NT2/D1 (cell line): ENCODE measurements around the gene LAMC1.

Experiments used
- DNase-seq: peaks from one replicate; pipeline ENCODE4 v3.0.0-alpha.2; 2011; ENCODE audit warnings: low read depth, low spot score
- H3K27me3 ChIP-seq: 2 replicates; pipeline ENCODE4 v1.6.0; 2011; ENCODE audit warnings: mild to moderate bottlenecking; ENCODE audit not compliant: insufficient read length, insufficient read depth
- H3K36me3 ChIP-seq: 2 replicates; pipeline ENCODE4 v1.6.1; 2011; ENCODE audit warnings: mild to moderate bottlenecking, low read length, mixed read lengths; ENCODE audit not compliant: insufficient read depth, insufficient read length
- H3K4me1 ChIP-seq: 2 replicates; pipeline ENCODE4 v1.5.1; 2011; ENCODE audit not compliant: insufficient read depth, insufficient read length
- H3K4me3 ChIP-seq: 2 replicates; pipeline ENCODE4 v1.5.1; 2011; ENCODE audit warnings: low read depth; ENCODE audit not compliant: insufficient read length
- H3K9ac ChIP-seq: 2 replicates; pipeline ENCODE4 v1.6.0; 2011; ENCODE audit warnings: low read depth; ENCODE audit not compliant: insufficient read length
- H3K9me3 ChIP-seq: 2 replicates; pipeline ENCODE4 v1.5.1; 2011; ENCODE audit warnings: mild to moderate bottlenecking, low read length; ENCODE audit not compliant: insufficient read depth
- SUZ12 ChIP-seq: IDR thresholded peaks from 2 replicates; pipeline ENCODE4 v1.6.1; 2011; ENCODE audit not compliant: insufficient read length, insufficient read depth; ENCODE audit errors: extremely low read depth
- YY1 ChIP-seq: IDR thresholded peaks from 2 replicates; pipeline ENCODE4 v1.6.1; 2011; ENCODE audit not compliant: insufficient read length, insufficient read depth
- ZNF274 ChIP-seq: IDR thresholded peaks from 2 replicates; pipeline ENCODE4 v1.6.1; 2011; ENCODE audit warnings: mild to moderate bottlenecking, low read depth, low read length

LAMC1 gene

DNA sequence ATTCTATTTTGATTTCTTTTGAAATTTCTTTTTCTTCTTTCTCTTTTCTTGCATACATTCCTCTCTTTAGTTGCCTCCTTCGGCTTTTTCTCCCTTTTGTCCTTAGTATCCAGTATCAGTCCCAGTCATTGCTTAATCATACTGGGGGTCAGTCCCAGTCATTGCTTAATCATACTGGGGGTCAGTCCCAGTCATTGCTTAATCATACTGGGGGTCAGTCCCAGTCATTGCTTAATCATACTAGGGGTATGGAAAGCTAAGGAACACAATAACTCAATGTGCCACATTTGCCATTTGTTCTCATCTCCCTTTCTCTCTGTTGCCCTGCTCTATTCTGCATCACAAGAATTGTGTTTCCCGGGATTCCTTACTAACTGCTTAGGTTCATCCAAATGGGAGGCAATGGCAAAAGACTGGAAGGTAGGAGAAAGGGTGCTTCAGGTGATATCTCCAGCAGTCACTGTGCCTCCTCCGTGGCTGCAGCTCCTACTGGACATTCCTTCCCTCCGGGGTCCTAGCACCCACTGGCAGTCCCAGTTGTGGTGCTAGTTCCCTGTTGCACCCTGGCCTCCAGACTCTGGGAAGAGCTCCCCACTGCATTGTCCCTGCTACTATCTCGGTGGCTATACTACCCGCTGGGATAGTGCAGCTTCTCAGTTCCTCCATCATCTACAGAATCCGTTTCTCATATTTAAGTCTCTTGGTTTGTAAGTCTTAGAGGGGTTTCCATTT lies 32.6 kb upstream of the LAMC1 start:
- Histone ChIP-seq H3K4me1 (no peaks in the 10 kb centered on the region), H3K36me3 (no peaks in the 10 kb centered on the region), H3K4me3 (no peak overlapping the region), H3K9ac (no peak overlapping the region), H3K27me3 (no peaks in the 10 kb centered on the region), H3K9me3 (no peaks in the 10 kb centered on the region)
- TF ChIP-seq YY1 (no peak), ZNF274 (no peak), SUZ12 (no peak)
- no peak for DNase-seq

DNA sequence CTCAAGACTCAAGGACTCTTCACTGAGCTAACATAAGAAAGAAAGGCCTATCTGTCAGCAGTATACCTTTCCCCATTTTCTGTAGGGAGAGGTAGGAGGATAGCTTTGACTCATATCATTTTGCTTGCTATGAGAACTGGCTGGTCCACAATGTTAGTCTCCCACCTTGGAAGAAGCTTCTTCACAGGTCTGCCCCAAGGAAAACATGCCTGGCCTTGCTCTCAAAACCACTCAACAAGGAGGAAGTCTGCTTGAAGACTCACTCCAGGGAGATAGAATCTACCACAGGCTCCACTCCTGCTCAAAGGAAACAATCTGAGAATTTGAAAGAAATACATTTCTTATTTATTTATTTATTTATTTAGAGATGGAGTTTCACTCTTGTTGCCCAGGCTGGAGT lies 29.5 kb upstream of the LAMC1 start:
- H3K9ac ChIP-seq: no peak overlapping the region
- H3K4me1 ChIP-seq: no peaks in the 10 kb centered on the region
- H3K4me3 ChIP-seq: no peak overlapping the region
- H3K36me3 ChIP-seq: no peaks in the 10 kb centered on the region
- H3K27me3 ChIP-seq: no peaks in the 10 kb centered on the region
- H3K9me3 ChIP-seq: no peaks in the 10 kb centered on the region
- DNase-seq: no peak
- no peak for TF ChIP-seq YY1
- TF ChIP-seq SUZ12: no peak
- TF ChIP-seq ZNF274: no peak

DNA sequence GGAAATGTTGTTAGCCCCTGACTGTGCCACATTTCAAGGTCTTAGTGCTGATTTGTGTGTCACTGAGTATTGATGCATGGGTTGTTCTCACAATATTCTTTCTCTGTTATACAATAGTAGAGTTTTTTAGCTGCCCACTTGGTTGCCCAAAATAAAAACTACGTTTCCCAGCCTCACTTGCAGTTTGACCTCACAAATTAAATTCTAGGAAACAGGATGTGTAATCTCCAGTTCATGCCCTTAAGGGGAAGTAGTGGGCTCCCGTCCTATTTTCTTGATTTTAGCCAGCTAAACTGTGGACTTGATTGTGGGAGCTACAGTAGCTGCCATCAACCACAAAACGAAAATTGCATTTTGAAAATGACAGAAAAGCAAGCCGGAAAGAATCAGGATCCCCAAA lies 27.3 kb upstream of the LAMC1 start:
- H3K27me3 ChIP-seq: no peaks in the 10 kb centered on the region
- TF ChIP-seq ZNF274: no peak
- TF ChIP-seq SUZ12: no peak
- no peak for TF ChIP-seq YY1
- no peak overlapping the region for H3K9ac ChIP-seq
- DNase-seq: no peak
- no peak overlapping the region for H3K4me3 ChIP-seq
- H3K9me3 ChIP-seq: no peaks in the 10 kb centered on the region
- no peaks in the 10 kb centered on the region for H3K4me1 ChIP-seq
- H3K36me3 ChIP-seq: no peaks in the 10 kb centered on the region

DNA sequence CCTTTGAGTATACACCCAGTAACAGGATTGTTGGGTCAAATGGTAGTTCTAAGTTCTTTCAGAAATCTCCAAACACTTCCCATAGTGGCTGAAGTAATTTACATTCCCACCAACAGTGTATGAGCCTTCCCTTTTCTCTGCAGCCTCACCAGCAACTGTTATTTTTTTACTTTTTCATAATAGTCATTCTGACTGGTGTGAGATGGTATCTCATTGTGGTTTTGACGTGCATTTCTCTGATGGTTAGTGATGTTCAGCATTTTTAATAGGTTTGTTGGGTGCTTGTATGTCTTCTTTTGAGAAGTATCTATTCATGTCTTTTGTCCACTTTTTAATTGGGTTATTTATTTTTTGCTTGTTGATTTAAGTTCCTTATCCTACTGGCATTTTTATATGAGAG lies 26.4 kb upstream of the LAMC1 start:
- DNase-seq: no peak
- no peaks in the 10 kb centered on the region for H3K9me3 ChIP-seq
- TF ChIP-seq SUZ12 (no peak), YY1 (no peak), ZNF274 (no peak)
- H3K36me3 ChIP-seq: no peaks in the 10 kb centered on the region
- H3K4me1 ChIP-seq: no peaks in the 10 kb centered on the region
- no peak overlapping the region for H3K4me3 ChIP-seq
- H3K9ac ChIP-seq: no peak overlapping the region
- no peaks in the 10 kb centered on the region for H3K27me3 ChIP-seq

DNA sequence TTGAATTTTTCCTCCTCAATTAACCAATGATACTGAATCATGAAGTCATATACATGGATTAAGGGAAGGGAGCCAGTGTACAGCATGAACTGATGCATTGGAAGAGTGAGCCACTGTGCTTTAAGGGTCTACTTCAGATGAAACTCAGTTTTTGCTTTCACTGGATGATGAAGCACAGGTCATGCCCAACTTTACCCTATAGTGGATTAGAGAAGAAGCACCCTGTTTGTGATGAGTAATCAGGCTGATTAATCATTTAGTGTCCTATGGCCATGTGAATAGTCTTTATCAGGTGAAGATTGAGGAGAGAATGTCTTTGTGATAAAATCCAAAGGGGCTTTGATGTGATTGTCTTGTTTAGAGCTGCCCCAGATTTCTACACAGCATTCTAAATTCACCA lies 24.7 kb upstream of the LAMC1 start:
- no peak overlapping the region for H3K9ac ChIP-seq
- TF ChIP-seq SUZ12 (no peak), YY1 (no peak), ZNF274 (no peak)
- no peak overlapping the region for H3K4me3 ChIP-seq
- H3K27me3 ChIP-seq: no peaks in the 10 kb centered on the region
- no peaks in the 10 kb centered on the region for H3K4me1 ChIP-seq
- DNase-seq: no peak
- H3K36me3 ChIP-seq: no peaks in the 10 kb centered on the region
- H3K9me3 ChIP-seq: no peaks in the 10 kb centered on the region

DNA sequence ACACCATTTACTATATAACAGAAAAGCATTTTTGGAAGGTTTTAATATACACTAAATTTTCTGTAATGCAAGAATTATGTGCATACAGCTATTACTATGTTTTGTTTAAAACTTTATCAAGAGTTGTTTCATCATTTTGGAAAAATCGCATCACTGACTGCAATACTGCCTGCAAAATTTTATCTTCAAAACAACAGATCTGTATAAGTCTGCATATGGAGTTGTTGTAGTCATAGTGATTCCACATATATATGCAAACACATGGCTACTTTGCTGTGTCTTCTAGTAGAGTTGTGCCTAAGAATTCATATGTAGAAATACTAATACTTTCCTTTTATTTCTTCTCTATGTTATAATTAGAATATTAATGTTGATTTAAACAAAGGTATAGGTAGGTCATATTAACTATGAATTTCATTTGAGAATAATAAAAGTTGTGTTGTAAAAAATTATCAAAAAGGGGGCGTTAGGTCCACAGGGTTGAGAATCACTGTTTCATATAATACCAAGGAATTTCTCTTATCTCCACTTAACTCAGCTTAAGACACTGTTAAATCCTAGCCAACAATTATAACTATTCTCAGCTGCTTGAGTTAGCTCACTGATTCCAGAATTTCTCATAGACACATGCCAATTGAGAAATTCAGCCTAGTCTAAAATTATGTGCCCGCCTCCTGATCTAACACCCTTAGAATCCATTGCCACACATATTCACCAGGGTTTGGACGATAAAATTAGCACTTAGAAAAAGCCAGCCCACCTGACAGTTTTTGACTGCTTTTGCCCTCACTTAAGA lies 22.9 kb upstream of the LAMC1 start:
- Histone ChIP-seq H3K9ac (no peak overlapping the region), H3K9me3 (no peaks in the 10 kb centered on the region), H3K4me3 (no peak overlapping the region), H3K4me1 (no peaks in the 10 kb centered on the region), H3K27me3 (no peaks in the 10 kb centered on the region), H3K36me3 (no peaks in the 10 kb centered on the region)
- TF ChIP-seq SUZ12 (no peak), ZNF274 (no peak), YY1 (no peak)
- no peak for DNase-seq

DNA sequence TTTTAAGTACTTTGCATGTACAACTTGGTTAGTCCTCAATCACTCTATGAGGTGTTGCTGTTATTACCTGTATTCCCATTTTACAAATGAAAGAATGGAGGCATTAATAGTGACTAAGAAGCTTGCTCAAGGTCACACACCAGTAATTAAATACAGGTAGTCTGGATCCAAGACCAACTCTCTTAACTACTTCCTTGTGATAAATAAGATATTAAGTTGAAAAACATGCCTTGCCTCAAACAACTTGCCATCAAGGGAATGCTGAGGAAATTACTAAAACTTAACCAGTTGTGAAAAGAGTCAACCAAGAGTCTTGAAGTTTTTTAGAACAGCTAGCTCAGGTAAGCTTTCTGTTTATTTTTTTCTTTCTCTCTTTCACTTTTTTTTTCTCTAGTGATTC lies 21.0 kb upstream of the LAMC1 start:
- H3K9ac ChIP-seq: no peak overlapping the region
- H3K4me1 ChIP-seq: no peaks in the 10 kb centered on the region
- TF ChIP-seq SUZ12: no peak
- TF ChIP-seq YY1: no peak
- no peak for TF ChIP-seq ZNF274
- no peaks in the 10 kb centered on the region for H3K27me3 ChIP-seq
- no peaks in the 10 kb centered on the region for H3K9me3 ChIP-seq
- no peak overlapping the region for H3K4me3 ChIP-seq
- DNase-seq: no peak
- no peaks in the 10 kb centered on the region for H3K36me3 ChIP-seq
